Keratinocyte (primary cell): ENCODE measurements around the gene LANCL1. TPM values are rescaled to one million over a fixed set of nuclear protein-coding genes. Genes with fewer than 3 reads are reported as not detected.
"Not testable (repeated sequence)": the region's sequence is repeated elsewhere in the genome, so short reads cannot be mapped to it uniquely, and the experiment has no call there.

Experiments
- DNase-seq: peaks from one replicate; pipeline ENCODE4 v3.0.0-alpha.2; 2011; ENCODE audit warnings: low read depth, missing footprints, low spot score
- FAIRE-seq: peaks from 2 replicates; lab custom pipeline; 2011; peaks lifted over from hg19 to GRCh38; lab: Jason Lieb, UNC
- H2AFZ ChIP-seq: 2 replicates; pipeline ENCODE4 v1.6.0; 2012; ENCODE audit warnings: low read length, control low read depth, inconsistent platforms; ENCODE audit not compliant: control insufficient read depth
- H3K27ac ChIP-seq: 2 replicates; pipeline ENCODE4 v1.5.1; 2011; ENCODE audit warnings: low read length; ENCODE audit not compliant: control insufficient read depth, insufficient read depth
- H3K27me3 ChIP-seq: 3 replicates; pipeline ENCODE4 v1.6.0; 2011; ENCODE audit warnings: low read length; ENCODE audit not compliant: control insufficient read depth, insufficient read depth; ENCODE audit errors: extremely low read depth
- H3K36me3 ChIP-seq, 2 experiments: 2 replicates in 1 of 2; 3 replicates in 1 of 2; pipeline ENCODE4 v1.5.1; 2011; ENCODE audit warnings: low read length in 2 of 2, mild to moderate bottlenecking in 1 of 2; ENCODE audit not compliant: control insufficient read depth in 2 of 2, insufficient read depth in 2 of 2; ENCODE audit errors: extremely low read depth in 1 of 2
- H3K4me1 ChIP-seq: 3 replicates; pipeline ENCODE4 v1.5.1; 2011; ENCODE audit warnings: low read length; ENCODE audit not compliant: control insufficient read depth, insufficient read depth; ENCODE audit errors: extremely low read depth
- H3K4me2 ChIP-seq: 3 replicates; pipeline ENCODE4 v1.6.0; 2011; ENCODE audit warnings: low read depth, low read length; ENCODE audit not compliant: control insufficient read depth, insufficient read depth; ENCODE audit errors: extremely low read depth
- H3K4me3 ChIP-seq, 3 experiments: fragments of 200-600 bp in 1 of 3; sonication (generic) in 1 of 3; 2 replicates in 2 of 3; 3 replicates in 1 of 3; pipeline ENCODE4 v1.5.1; 2011 to 2016; ENCODE audit warnings: low read length in 3 of 3, mild to moderate bottlenecking in 3 of 3, control low read depth in 2 of 3, inconsistent platforms in 1 of 3, low read depth in 1 of 3, mixed read lengths in 1 of 3, mixed run types in 1 of 3, moderate library complexity in 1 of 3; ENCODE audit not compliant: control insufficient read depth in 2 of 3, insufficient read depth in 2 of 3; ENCODE audit errors: extremely low read depth in 1 of 3
- H3K79me2 ChIP-seq: 2 replicates; pipeline ENCODE4 v1.6.0; 2012; ENCODE audit warnings: low read length; ENCODE audit not compliant: control insufficient read depth, insufficient read depth
- H3K9ac ChIP-seq: 3 replicates; pipeline ENCODE4 v1.6.0; 2011; ENCODE audit warnings: low read length; ENCODE audit not compliant: control insufficient read depth, insufficient read depth; ENCODE audit errors: extremely low read depth
- H3K9me1 ChIP-seq: 3 replicates; pipeline ENCODE4 v1.6.0; 2011; ENCODE audit warnings: low read length; ENCODE audit not compliant: control insufficient read depth, insufficient read depth; ENCODE audit errors: extremely low read depth
- H3K9me3 ChIP-seq: 2 replicates; pipeline ENCODE4 v1.5.1; 2012; ENCODE audit warnings: low read depth, low read length; ENCODE audit not compliant: control insufficient read depth
- H4K20me1 ChIP-seq: 3 replicates; pipeline ENCODE4 v1.6.0; 2011; ENCODE audit warnings: low read length; ENCODE audit not compliant: control insufficient read depth, insufficient read depth; ENCODE audit errors: extremely low read depth
- EZH2 ChIP-seq: IDR thresholded peaks from one replicate; pipeline ENCODE4 v1.6.1; 2012; ENCODE audit warnings: inconsistent platforms, mild to moderate bottlenecking, low read length, moderate library complexity
- dilution Hi-C: fragments of 300-500 bp; cut with MboI; formaldehyde crosslinking; loops from one replicate; pipeline ENCODE4 v1.7.0; 2020; ENCODE audit warnings: low sequenced_read_pairs; ENCODE audit not compliant: extremely low pct_ligation_motif_present
- polyA plus RNA-seq, 5 experiments: library from polyadenylated mRNA; depleted of rRNA in 3 of 5; stranded (reverse) in 3 of 5; stranded (forward) in 1 of 5; unstranded in 1 of 5; fragments of >200 nt; gene quantifications; 1 replicate in 1 of 5; 2 replicates in 3 of 5; 3 replicates in 1 of 5; pipeline versions ENCODE4 v1.2.1 to v1.2.3, GENCODE V29; 2011 to 2012; ENCODE audit warnings: missing spikeins in 2 of 5, low read depth in 1 of 5, low replicate concordance in 1 of 5
- TF ChIP-seq, protein P1 (sequence below), 3 experiments: IDR thresholded peaks in 1 of 3; conservative IDR thresholded peaks in 1 of 3; optimal IDR thresholded peaks in 1 of 3; 2 replicates in 2 of 3; 3 replicates in 1 of 3; pipeline versions ENCODE3 to v1.5.1; 2011; ENCODE audit warnings: low read length in 3 of 3, mild to moderate bottlenecking in 3 of 3, moderate library complexity in 2 of 3, control low read depth in 1 of 3, inconsistent platforms in 1 of 3; ENCODE audit not compliant: insufficient read depth in 2 of 3; ENCODE audit errors: extremely low read depth in 1 of 3

Gene LANCL1
- polyA plus RNA-seq, 1 donor (not counting 4 experiments of a cell fraction or from before 2014, with no cell fraction given), result 86.4 TPM

- no peak overlapping the region for H3K27ac ChIP-seq
- no peaks in the 10 kb centered on the region for H3K9me1 ChIP-seq
- no peaks in the 10 kb centered on the region for H4K20me1 ChIP-seq
- H3K9ac ChIP-seq, result no peak overlapping the region
- no peaks in the 10 kb centered on the region for H3K9me3 ChIP-seq
- H3K4me1 ChIP-seq, result no peaks in the 10 kb centered on the region
- no peak overlapping the region for H3K4me3 ChIP-seq
- no peaks in the 10 kb centered on the region for H3K27me3 ChIP-seq
- peaks cover 5% of the 10 kb centered on the region for H3K79me2 ChIP-seq
- FAIRE-seq (no peak), DNase-seq (no peak)
- TF ChIP-seq, protein P1, sequence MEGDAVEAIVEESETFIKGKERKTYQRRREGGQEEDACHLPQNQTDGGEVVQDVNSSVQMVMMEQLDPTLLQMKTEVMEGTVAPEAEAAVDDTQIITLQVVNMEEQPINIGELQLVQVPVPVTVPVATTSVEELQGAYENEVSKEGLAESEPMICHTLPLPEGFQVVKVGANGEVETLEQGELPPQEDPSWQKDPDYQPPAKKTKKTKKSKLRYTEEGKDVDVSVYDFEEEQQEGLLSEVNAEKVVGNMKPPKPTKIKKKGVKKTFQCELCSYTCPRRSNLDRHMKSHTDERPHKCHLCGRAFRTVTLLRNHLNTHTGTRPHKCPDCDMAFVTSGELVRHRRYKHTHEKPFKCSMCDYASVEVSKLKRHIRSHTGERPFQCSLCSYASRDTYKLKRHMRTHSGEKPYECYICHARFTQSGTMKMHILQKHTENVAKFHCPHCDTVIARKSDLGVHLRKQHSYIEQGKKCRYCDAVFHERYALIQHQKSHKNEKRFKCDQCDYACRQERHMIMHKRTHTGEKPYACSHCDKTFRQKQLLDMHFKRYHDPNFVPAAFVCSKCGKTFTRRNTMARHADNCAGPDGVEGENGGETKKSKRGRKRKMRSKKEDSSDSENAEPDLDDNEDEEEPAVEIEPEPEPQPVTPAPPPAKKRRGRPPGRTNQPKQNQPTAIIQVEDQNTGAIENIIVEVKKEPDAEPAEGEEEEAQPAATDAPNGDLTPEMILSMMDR (optimal IDR thresholded peaks at IDR 0.05 in 1 of 3, IDR thresholded peaks at IDR 0.05 in 1 of 3, conservative IDR thresholded peaks at IDR 0.05 in 1 of 3; ENCODE audit: extremely low read depth in 1 of 3, insufficient read depth in 2 of 3, low read length in 3 of 3), result no peak
- TF ChIP-seq EZH2, result no peak
- no peak overlapping the region for H2AFZ ChIP-seq
- no peak overlapping the region for H3K4me2 ChIP-seq
- dilution Hi-C loops, result no loop called here
- peaks cover 6% of the 10 kb centered on the region in 2 experiments for H3K36me3 ChIP-seq
Measured at GRCh38 chr2:210454336-210454735, 22.2 kb downstream of the LANCL1 start.

DNA sequence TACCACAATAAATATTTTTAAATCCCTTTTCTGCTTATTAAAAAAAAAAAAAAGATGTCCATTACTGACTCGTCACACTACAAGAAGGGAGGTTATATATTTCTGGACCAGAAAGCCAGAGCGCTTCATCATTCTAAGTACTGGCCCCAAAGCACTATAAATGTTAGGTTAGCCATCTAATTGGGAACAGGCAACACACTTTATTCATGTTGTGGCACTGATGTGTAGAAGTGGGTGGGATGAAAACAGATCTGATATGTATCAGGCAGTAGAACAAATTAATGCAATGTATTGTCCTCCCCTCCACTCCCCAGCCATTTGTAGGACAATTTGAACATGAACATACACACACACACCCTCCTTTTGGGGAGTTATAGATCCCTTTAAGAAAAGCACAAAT is 24.4 kb downstream of the LANCL1 start:
- no peaks in the 10 kb centered on the region for H3K9me3 ChIP-seq
- no peak overlapping the region for H3K4me3 ChIP-seq
- H3K36me3 ChIP-seq, result peaks cover 3 to 6% of the 10 kb centered on the region in 2 experiments
- H3K4me1 ChIP-seq, result no peaks in the 10 kb centered on the region
- H2AFZ ChIP-seq, result no peak overlapping the region
- no peak for FAIRE-seq
- H3K9ac ChIP-seq, result no peak overlapping the region
- H3K79me2 ChIP-seq, result peaks cover 5% of the 10 kb centered on the region
- no peak overlapping the region for H3K27ac ChIP-seq
- no peaks in the 10 kb centered on the region for H3K27me3 ChIP-seq
- DNase-seq, result no peak
- H3K9me1 ChIP-seq, result no peaks in the 10 kb centered on the region
- no peak overlapping the region for H3K4me2 ChIP-seq
- dilution Hi-C loops, result no loop called here
- H4K20me1 ChIP-seq, result no peaks in the 10 kb centered on the region
- TF ChIP-seq EZH2, result no peak
- TF ChIP-seq, protein P1 (optimal IDR thresholded peaks at IDR 0.05 in 1 of 3, IDR thresholded peaks at IDR 0.05 in 1 of 3, conservative IDR thresholded peaks at IDR 0.05 in 1 of 3; ENCODE audit: extremely low read depth in 1 of 3, insufficient read depth in 2 of 3, low read length in 3 of 3), result no peak

DNA sequence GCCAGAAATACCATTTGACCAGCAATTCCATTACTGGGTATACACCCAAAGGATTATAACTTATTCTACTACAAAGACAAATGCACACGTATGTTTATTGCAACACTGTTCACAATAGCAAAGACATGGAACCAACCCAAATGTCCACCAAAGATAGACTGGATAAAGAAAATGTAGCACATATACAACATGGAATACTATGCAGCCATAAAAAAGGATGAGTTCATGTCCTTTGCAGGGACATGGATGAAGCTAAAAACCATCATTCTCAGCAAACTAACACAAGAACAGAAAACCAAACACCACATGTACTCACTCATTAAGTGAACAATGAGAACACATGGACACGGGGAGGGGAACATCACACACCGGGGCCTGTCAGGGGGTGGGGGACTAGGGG is 25.6 kb downstream of the LANCL1 start:
- H3K4me2 ChIP-seq, H4K20me1 ChIP-seq, H3K36me3 ChIP-seq, H3K27ac ChIP-seq, H3K27me3 ChIP-seq, H3K9ac ChIP-seq, dilution Hi-C loops, H3K79me2 ChIP-seq, H2AFZ ChIP-seq, H3K4me3 ChIP-seq, H3K9me1 ChIP-seq, DNase-seq, H3K4me1 ChIP-seq, FAIRE-seq, H3K9me3 ChIP-seq: not testable (repeated sequence)
